HCT116 (cell line): Measurements from ENCODE around the gene TRPM6. TPM values are rescaled to one million over a fixed set of nuclear protein-coding genes. Genes with fewer than 3 reads are reported as not detected.

ENCODE experiments used
- ATAC-seq: fragments of 200-7000 bp; cut with Tn5 transposase; 2 replicates; pipeline ENCODE4 v1.9.1; 2020; ENCODE audit warnings: mild to moderate bottlenecking, moderate library complexity
- BruUV-seq: library from RNA; stranded (reverse); fragments of 400-500 nt; replicated peaks from 2 replicates; lab custom pipeline; 2021; lab: Mats Ljungman, UMichigan
- CTCF ChIA-PET: fragments of 300-600 bp; sonication (Branson Sonifier 250); formaldehyde crosslinking; loops from one replicate; lab custom pipeline; 2021; ENCODE audit warnings: antibody characterized with exemption; lab: Charles Lee
- POLR2A ChIA-PET: fragments of 300-600, 350-600 bp; sonication (Branson Sonifier 250); formaldehyde crosslinking; loops from one replicate; lab custom pipeline; 2021; ENCODE audit warnings: antibody characterized with exemption; lab: Charles Lee
- RAD21 ChIA-PET, 2 experiments: fragments of 300-600 bp; sonication (Branson Sonifier 250); formaldehyde crosslinking; loops; one replicate each; lab custom pipeline; 2023; ENCODE audit warnings: low total read pairs in 2 of 2; ENCODE audit not compliant: uncharacterized antibody in 2 of 2, unreplicated experiment in 2 of 2, low non-redundant PET in 1 of 2; lab: Charles Lee
- DNase-seq: peaks from one replicate; pipeline ENCODE4 v3.0.0-alpha.2; 2010; ENCODE audit warnings: low read depth, low spot score
- H2AFZ ChIP-seq: fragments of 200-600 bp; shearing (Covaris generic), sonication (generic); 2 replicates; pipeline ENCODE4 v1.6.1; 2017; ENCODE audit warnings: low read depth, mixed run types, mixed read lengths, antibody characterized with exemption, low read length; ENCODE audit not compliant: poor library complexity, severe bottlenecking
- H3K27ac ChIP-seq: 2 replicates; pipeline ENCODE4 v1.5.1; 2012; ENCODE audit warnings: low read depth, low read length
- H3K27me3 ChIP-seq: fragments of 200-600 bp; sonication (generic); 2 replicates; pipeline ENCODE4 v1.6.1; 2016; ENCODE audit warnings: mixed run types, low read length, mixed read lengths; ENCODE audit not compliant: insufficient read depth
- H3K36me3 ChIP-seq, 2 experiments: fragments of 200-500 bp in 1 of 2; fragments of 200-600 bp in 1 of 2; sonication (Bioruptor generic) in 1 of 2; sonication (generic) in 1 of 2; 2 replicates each; pipeline versions ENCODE4 v1.5.1 to v1.6.1; 2014 to 2016; ENCODE audit warnings: low read length in 2 of 2, inconsistent platforms in 1 of 2, mixed read lengths in 1 of 2, mixed run types in 1 of 2; ENCODE audit not compliant: insufficient read depth in 2 of 2, control insufficient read depth in 1 of 2
- H3K4me1 ChIP-seq, 2 experiments: fragments of 200-600 bp in 1 of 2; sonication (generic) in 1 of 2; 2 replicates each; pipeline versions ENCODE4 v1.5.1 to v1.6.1; 2012 to 2017; ENCODE audit warnings: low read length in 2 of 2, inconsistent platforms in 1 of 2, mild to moderate bottlenecking in 1 of 2, mixed read lengths in 1 of 2, mixed run types in 1 of 2, moderate library complexity in 1 of 2; ENCODE audit not compliant: insufficient read depth in 2 of 2, control insufficient read depth in 1 of 2
- H3K4me2 ChIP-seq: fragments of 200-600 bp; sonication (generic); 2 replicates; pipeline ENCODE4 v1.6.1; 2017; ENCODE audit warnings: mixed run types, low read length, mixed read lengths
- H3K4me3 ChIP-seq, 2 experiments: fragments of 200-600 bp in 1 of 2; sonication (generic) in 1 of 2; replicated peaks in 1 of 2; 2 replicates each; pipeline ENCODE4 v1.5.1; 2011 to 2016; ENCODE audit warnings: low read length in 2 of 2, control low read depth in 1 of 2, low read depth in 1 of 2, mild to moderate bottlenecking in 1 of 2, mixed read lengths in 1 of 2, mixed run types in 1 of 2
- H3K79me2 ChIP-seq: fragments of 200-600 bp; sonication (generic); 2 replicates; pipeline ENCODE4 v1.6.1; 2017; ENCODE audit warnings: mild to moderate bottlenecking, mixed run types, low read length, moderate library complexity, mixed read lengths; ENCODE audit not compliant: insufficient read depth
- H3K9ac ChIP-seq: fragments of 200-600 bp; sonication (generic); 2 replicates; pipeline ENCODE4 v1.6.1; 2016; ENCODE audit warnings: low read length, mixed read lengths
- H3K9me2 ChIP-seq: fragments of 200-600 bp; sonication (generic), shearing (Covaris generic); 2 replicates; pipeline ENCODE4 v1.6.1; 2017; ENCODE audit warnings: mixed run types, mild to moderate bottlenecking, moderate library complexity; ENCODE audit not compliant: insufficient read depth
- H3K9me3 ChIP-seq, 2 experiments: fragments of 200-500 bp in 1 of 2; fragments of 200-600 bp in 1 of 2; sonication (Bioruptor generic) in 1 of 2; sonication (generic) in 1 of 2; 2 replicates each; pipeline ENCODE4 v1.6.1; 2014 to 2017; ENCODE audit warnings: low read length in 2 of 2, mixed read lengths in 2 of 2, inconsistent platforms in 1 of 2, low read depth in 1 of 2, mild to moderate bottlenecking in 1 of 2, mixed run types in 1 of 2, moderate library complexity in 1 of 2; ENCODE audit not compliant: control insufficient read depth in 1 of 2, insufficient read depth in 1 of 2
- H4K20me1 ChIP-seq: fragments of 200-600 bp; sonication (generic), shearing (Covaris generic); 2 replicates; pipeline ENCODE4 v1.6.1; 2017; ENCODE audit warnings: mixed run types, mild to moderate bottlenecking, moderate library complexity; ENCODE audit not compliant: insufficient read depth
- ATF3 ChIP-seq: IDR thresholded peaks from 2 replicates; pipeline ENCODE4 v1.6.1; 2012
- CEBPB ChIP-seq: IDR thresholded peaks from 2 replicates; pipeline ENCODE4 v1.6.1; 2012; ENCODE audit warnings: low read depth
- ELF1 ChIP-seq: IDR thresholded peaks from 2 replicates; pipeline ENCODE4 v1.6.1; 2012; ENCODE audit warnings: low read depth, borderline replicate concordance
- POLR2AphosphoS5 ChIP-seq: IDR thresholded peaks from 2 replicates; pipeline ENCODE4 v1.6.1; 2011; ENCODE audit warnings: mild to moderate bottlenecking, low read depth, low read length, moderate library complexity
- RAD21 ChIP-seq: IDR thresholded peaks from 2 replicates; pipeline ENCODE4 v1.6.1; 2012; ENCODE audit warnings: low read depth, mild to moderate bottlenecking
- SIN3A ChIP-seq: IDR thresholded peaks from 2 replicates; pipeline ENCODE4 v1.6.1; 2012; ENCODE audit warnings: low read depth
- SP1 ChIP-seq: IDR thresholded peaks from 2 replicates; pipeline ENCODE4 v1.6.1; 2012; ENCODE audit warnings: low read depth
- SRF ChIP-seq: IDR thresholded peaks from 2 replicates; pipeline ENCODE4 v1.6.1; 2012; ENCODE audit warnings: low read depth
- TCF7L2 ChIP-seq: IDR thresholded peaks from 2 replicates; pipeline ENCODE4 v1.7.0; 2011; ENCODE audit warnings: borderline replicate concordance, inconsistent platforms; ENCODE audit not compliant: insufficient read depth, insufficient read length; ENCODE audit errors: extremely low read depth
- ZNF274 ChIP-seq: fragments of 200-500 bp; sonication (Bioruptor generic); IDR thresholded peaks from 2 replicates; pipeline ENCODE4 v1.6.1; 2014; ENCODE audit warnings: mild to moderate bottlenecking, low read depth, low read length, inconsistent platforms
- intact Hi-C: fragments of 100-400 bp; cut with micrococcal nuclease; formaldehyde crosslinking; loops from 2 replicates; pipeline ENCODE4 v1.10.0; 2022
- total RNA-seq: library from RNA; stranded (reverse); gene quantifications from one replicate; pipeline ENCODE4 v1.2.1, GENCODE V29; 2021; ENCODE audit not compliant: unreplicated experiment
- TF ChIP-seq, protein P1 (sequence below): IDR thresholded peaks from 2 replicates; pipeline ENCODE4 v1.6.1; 2012
- TF ChIP-seq, protein P2 (sequence below): IDR thresholded peaks from 2 replicates; pipeline ENCODE4 v1.6.1; 2012; ENCODE audit warnings: low read depth
- TF ChIP-seq, protein P3 (sequence below): IDR thresholded peaks from 2 replicates; pipeline ENCODE4 v1.6.1; 2011; ENCODE audit warnings: mild to moderate bottlenecking, low read length, moderate library complexity; ENCODE audit not compliant: insufficient replicate concordance; ENCODE audit errors: extremely low read depth

TRPM6 gene
- total RNA-seq, 1 experiment from 2014 or later = 0.44 TPM

- RAD21 ChIA-PET = no interaction called here
- Histone ChIP-seq H3K27ac (no peak overlapping the region), H3K4me1 (no peaks in the 10 kb centered on the region), H3K4me2 (no peak overlapping the region), H3K9me2 (no peaks in the 10 kb centered on the region), H4K20me1 (no peaks in the 10 kb centered on the region), H3K27me3 (no peaks in the 10 kb centered on the region), H3K36me3 (no peaks in the 10 kb centered on the region), H2AFZ (no peak overlapping the region), H3K9ac (no peak overlapping the region), H3K79me2 (no peaks in the 10 kb centered on the region), H3K4me3 (no peak overlapping the region), H3K9me3 (peaks cover 0 to 4% of the 10 kb centered on the region in 2 experiments; a peak in 1 of 4 replicates)
- no peak for TF ChIP-seq RAD21
- no peak for TF ChIP-seq CEBPB
- no peak for TF ChIP-seq SP1
- TF ChIP-seq, protein P1, sequence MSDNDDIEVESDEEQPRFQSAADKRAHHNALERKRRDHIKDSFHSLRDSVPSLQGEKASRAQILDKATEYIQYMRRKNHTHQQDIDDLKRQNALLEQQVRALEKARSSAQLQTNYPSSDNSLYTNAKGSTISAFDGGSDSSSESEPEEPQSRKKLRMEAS = no peak
- TF ChIP-seq ZNF274 = no peak
- no peak for TF ChIP-seq ELF1
- no peak for TF ChIP-seq TCF7L2
- TF ChIP-seq, protein P2, sequence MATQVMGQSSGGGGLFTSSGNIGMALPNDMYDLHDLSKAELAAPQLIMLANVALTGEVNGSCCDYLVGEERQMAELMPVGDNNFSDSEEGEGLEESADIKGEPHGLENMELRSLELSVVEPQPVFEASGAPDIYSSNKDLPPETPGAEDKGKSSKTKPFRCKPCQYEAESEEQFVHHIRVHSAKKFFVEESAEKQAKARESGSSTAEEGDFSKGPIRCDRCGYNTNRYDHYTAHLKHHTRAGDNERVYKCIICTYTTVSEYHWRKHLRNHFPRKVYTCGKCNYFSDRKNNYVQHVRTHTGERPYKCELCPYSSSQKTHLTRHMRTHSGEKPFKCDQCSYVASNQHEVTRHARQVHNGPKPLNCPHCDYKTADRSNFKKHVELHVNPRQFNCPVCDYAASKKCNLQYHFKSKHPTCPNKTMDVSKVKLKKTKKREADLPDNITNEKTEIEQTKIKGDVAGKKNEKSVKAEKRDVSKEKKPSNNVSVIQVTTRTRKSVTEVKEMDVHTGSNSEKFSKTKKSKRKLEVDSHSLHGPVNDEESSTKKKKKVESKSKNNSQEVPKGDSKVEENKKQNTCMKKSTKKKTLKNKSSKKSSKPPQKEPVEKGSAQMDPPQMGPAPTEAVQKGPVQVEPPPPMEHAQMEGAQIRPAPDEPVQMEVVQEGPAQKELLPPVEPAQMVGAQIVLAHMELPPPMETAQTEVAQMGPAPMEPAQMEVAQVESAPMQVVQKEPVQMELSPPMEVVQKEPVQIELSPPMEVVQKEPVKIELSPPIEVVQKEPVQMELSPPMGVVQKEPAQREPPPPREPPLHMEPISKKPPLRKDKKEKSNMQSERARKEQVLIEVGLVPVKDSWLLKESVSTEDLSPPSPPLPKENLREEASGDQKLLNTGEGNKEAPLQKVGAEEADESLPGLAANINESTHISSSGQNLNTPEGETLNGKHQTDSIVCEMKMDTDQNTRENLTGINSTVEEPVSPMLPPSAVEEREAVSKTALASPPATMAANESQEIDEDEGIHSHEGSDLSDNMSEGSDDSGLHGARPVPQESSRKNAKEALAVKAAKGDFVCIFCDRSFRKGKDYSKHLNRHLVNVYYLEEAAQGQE = no peak
- no peak for TF ChIP-seq POLR2AphosphoS5
- TF ChIP-seq, protein P3, sequence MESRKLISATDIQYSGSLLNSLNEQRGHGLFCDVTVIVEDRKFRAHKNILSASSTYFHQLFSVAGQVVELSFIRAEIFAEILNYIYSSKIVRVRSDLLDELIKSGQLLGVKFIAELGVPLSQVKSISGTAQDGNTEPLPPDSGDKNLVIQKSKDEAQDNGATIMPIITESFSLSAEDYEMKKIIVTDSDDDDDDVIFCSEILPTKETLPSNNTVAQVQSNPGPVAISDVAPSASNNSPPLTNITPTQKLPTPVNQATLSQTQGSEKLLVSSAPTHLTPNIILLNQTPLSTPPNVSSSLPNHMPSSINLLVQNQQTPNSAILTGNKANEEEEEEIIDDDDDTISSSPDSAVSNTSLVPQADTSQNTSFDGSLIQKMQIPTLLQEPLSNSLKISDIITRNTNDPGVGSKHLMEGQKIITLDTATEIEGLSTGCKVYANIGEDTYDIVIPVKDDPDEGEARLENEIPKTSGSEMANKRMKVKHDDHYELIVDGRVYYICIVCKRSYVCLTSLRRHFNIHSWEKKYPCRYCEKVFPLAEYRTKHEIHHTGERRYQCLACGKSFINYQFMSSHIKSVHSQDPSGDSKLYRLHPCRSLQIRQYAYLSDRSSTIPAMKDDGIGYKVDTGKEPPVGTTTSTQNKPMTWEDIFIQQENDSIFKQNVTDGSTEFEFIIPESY = no peak
- no peak for TF ChIP-seq ATF3
- no peak for TF ChIP-seq SIN3A
- TF ChIP-seq SRF = no peak
- intact Hi-C loops = no loop called here
- DNase-seq = no peak
- CTCF ChIA-PET = no interaction called here
- ATAC-seq = no peak
- POLR2A ChIA-PET = no interaction called here
- BruUV-seq = no TSS peak
Measured at GRCh38 chr9:74876382-74876949, 11.3 kb downstream of the TRPM6 start.
